Mucosa of descending colon (tissue), 3 donors: ENCODE data around the gene OLFM1. TPM values are rescaled to one million over a fixed set of nuclear protein-coding genes. Genes with fewer than 3 reads are reported as not detected.

ENCODE experiments used
- ATAC-seq: fragments of 200-7000 bp; cut with Tn5 transposase; one replicate; pipeline ENCODE4 v1.9.1; 2020; ENCODE audit warnings: mild to moderate bottlenecking, moderate library complexity
- DNase-seq, 3 donors: peaks; one replicate each; pipeline ENCODE4 v3.0.0-alpha.2; 2020
- H3K36me3 ChIP-seq: fragments of 200-600 bp; one replicate; pipeline ENCODE4 v1.8.0; 2021; ENCODE audit warnings: low read depth, mild to moderate bottlenecking
- H3K4me1 ChIP-seq: fragments of 200-600 bp; one replicate; pipeline ENCODE4 v1.8.0; 2021; ENCODE audit warnings: low read depth, mild to moderate bottlenecking
- H3K4me3 ChIP-seq: fragments of 200-600 bp; one replicate; pipeline ENCODE4 v1.8.0; 2021; ENCODE audit warnings: mild to moderate bottlenecking
- H3K9me3 ChIP-seq: fragments of 200-600 bp; one replicate; pipeline ENCODE4 v1.8.0; 2021; ENCODE audit warnings: mild to moderate bottlenecking
- CTCF ChIP-seq: fragments of 200-600 bp; IDR thresholded peaks from one replicate; pipeline ENCODE4 v1.8.0; 2022; ENCODE audit warnings: antibody characterized with exemption, mild to moderate bottlenecking
- intact Hi-C, 2 donors: fragments of 100-400 bp; cut with DNase I in 1 of 2; cut with micrococcal nuclease in 1 of 2; formaldehyde crosslinking; loops; one replicate each; pipeline versions ENCODE4 v1.11.0 to v1.11.1; 2022; cut with DNase I, micrococcal nuclease
- total RNA-seq, 3 donors: library from RNA; stranded (reverse); fragmentation: NEBNext Ultra II Directional in 2 of 3; extraction: Animal tissue kit (Norgen Biotek cat#: 25700) in 2 of 3; gene quantifications; one replicate each; pipeline versions ENCODE4 v1.2.1 to v1.2.4, GENCODE V29; 2021 to 2023
- donor health status: DM: no; HTN: no; CAD: no; lungs with moderate emphysema.
- donor health status: DM: no; HTN: no; CAD: no.
- donor health status: DM: no; HTN: yes; CAD: no.

The OLFM1 gene
- total RNA-seq, 3 donors from 2014 or later: 4.6 to 17.7 (median 13.9) TPM

GRCh38 chr9:135073081-135073740, 14.3 kb upstream of the OLFM1 start:
- DNase-seq (no peak), ATAC-seq (no peak)
- Histone ChIP-seq H3K4me3 (no peak overlapping the region), H3K4me1 (peaks cover 6% of the 10 kb centered on the region), H3K36me3 (no peaks in the 10 kb centered on the region), H3K9me3 (no peaks in the 10 kb centered on the region)
- no peak for TF ChIP-seq CTCF
- intact Hi-C loops: no loop called here

- Histone ChIP-seq H3K9me3 (no peaks in the 10 kb centered on the region), H3K4me1 (peaks cover 6% of the 10 kb centered on the region), H3K4me3 (no peak overlapping the region), H3K36me3 (no peaks in the 10 kb centered on the region)
- ATAC-seq: no peak
- intact Hi-C loops: no loop called here
- DNase-seq: no peak
- TF ChIP-seq CTCF: no peak
Measured at GRCh38 chr9:135073741-135074305, 13.6 kb upstream of the OLFM1 start.

- no peak overlapping the region for H3K4me3 ChIP-seq
- no peak for TF ChIP-seq CTCF
- no peaks in the 10 kb centered on the region for H3K9me3 ChIP-seq
- intact Hi-C loops: no loop called here
- H3K36me3 ChIP-seq: no peaks in the 10 kb centered on the region
- ATAC-seq: no peak
- peaks cover 6% of the 10 kb centered on the region for H3K4me1 ChIP-seq
- DNase-seq: no peak
Measured at GRCh38 chr9:135074354-135075233, 12.9 kb upstream of the OLFM1 start.

- ATAC-seq: peak; percentile 85
- peak in 2 of 3 donors; percentile 38 to 65 for DNase-seq
- intact Hi-C loops: no loop called here
- H3K36me3 ChIP-seq: no peaks in the 10 kb centered on the region
- peaks cover 6% of the 10 kb centered on the region for H3K4me1 ChIP-seq
- no peak overlapping the region for H3K4me3 ChIP-seq
- no peaks in the 10 kb centered on the region for H3K9me3 ChIP-seq
- no peak for TF ChIP-seq CTCF
Measured at GRCh38 chr9:135075234-135076142, 12.0 kb upstream of the OLFM1 start.
